IPS-20b (cell line): ENCODE measurements around the gene BLOC1S4.
"Not testable (repeated sequence)": the region's sequence is repeated elsewhere in the genome, so short reads cannot be mapped to it uniquely, and the experiment has no call there.

ENCODE experiments used
- H3K27ac ChIP-seq: one replicate; pipeline ENCODE4 v1.5.1; 2013; ENCODE audit warnings: low read length
- H3K27me3 ChIP-seq: 2 replicates; pipeline ENCODE4 v1.6.1; 2013; ENCODE audit warnings: mild to moderate bottlenecking, low read length, inconsistent platforms; ENCODE audit not compliant: insufficient read depth
- H3K36me3 ChIP-seq: 2 replicates; pipeline ENCODE4 v1.6.1; 2013; ENCODE audit warnings: low read depth, mild to moderate bottlenecking, inconsistent platforms, low read length, moderate library complexity; ENCODE audit not compliant: insufficient read depth
- H3K4me1 ChIP-seq: 2 replicates; pipeline ENCODE4 v1.6.1; 2013; ENCODE audit warnings: mild to moderate bottlenecking, control low read depth, inconsistent platforms, low read length, moderate library complexity; ENCODE audit not compliant: insufficient read depth
- H3K4me3 ChIP-seq: 2 replicates; pipeline ENCODE4 v1.5.1; 2013; ENCODE audit warnings: mild to moderate bottlenecking, low read length, inconsistent platforms
- H3K9ac ChIP-seq: 2 replicates; pipeline ENCODE4 v1.6.1; 2013; ENCODE audit warnings: low read depth, mild to moderate bottlenecking, inconsistent platforms, low read length, moderate library complexity
- H3K9me3 ChIP-seq: 2 replicates; pipeline ENCODE4 v1.6.1; 2013; ENCODE audit warnings: mild to moderate bottlenecking, low read depth, low read length, inconsistent platforms; ENCODE audit not compliant: insufficient read depth

BLOC1S4 gene

GRCh38 chr4:6723851-6724250, 7.9 kb downstream of the BLOC1S4 start:
- Histone ChIP-seq H3K27ac (no peak overlapping the region), H3K9ac (no peak overlapping the region), H3K27me3 (no peaks in the 10 kb centered on the region), H3K36me3 (no peaks in the 10 kb centered on the region), H3K9me3 (no peaks in the 10 kb centered on the region), H3K4me1 (peaks cover 4% of the 10 kb centered on the region; the same call in 1 of the 2 replicates), H3K4me3 (no peak overlapping the region)

- Histone ChIP-seq H3K4me1 (peaks cover 4% of the 10 kb centered on the region; the same call in 1 of the 2 replicates), H3K36me3 (no peaks in the 10 kb centered on the region), H3K4me3 (no peak overlapping the region), H3K9ac (no peak overlapping the region), H3K27me3 (no peaks in the 10 kb centered on the region), H3K27ac (no peak overlapping the region), H3K9me3 (no peaks in the 10 kb centered on the region)
These were observed 8.6 kb downstream of the BLOC1S4 start for GRCh38 chr4:6724421-6725111.

GRCh38 chr4:6725427-6725961, 9.5 kb downstream of the BLOC1S4 start:
- H3K9me3 ChIP-seq, H3K9ac ChIP-seq, H3K4me3 ChIP-seq, H3K4me1 ChIP-seq, H3K36me3 ChIP-seq, H3K27ac ChIP-seq, H3K27me3 ChIP-seq: not testable (repeated sequence)

GRCh38 chr4:6727081-6727942, 11.3 kb downstream of the BLOC1S4 start:
- H3K4me1 ChIP-seq, result peaks cover 6% of the 10 kb centered on the region; the same call in 1 of the 2 replicates
- H3K27ac ChIP-seq, result no peak overlapping the region
- no peak overlapping the region for H3K9ac ChIP-seq
- H3K9me3 ChIP-seq, result no peaks in the 10 kb centered on the region
- no peaks in the 10 kb centered on the region for H3K27me3 ChIP-seq
- no peak overlapping the region for H3K4me3 ChIP-seq
- H3K36me3 ChIP-seq, result no peaks in the 10 kb centered on the region

GRCh38 chr4:6727943-6728250, 11.9 kb downstream of the BLOC1S4 start:
- Histone ChIP-seq H3K9me3 (no peaks in the 10 kb centered on the region), H3K4me1 (peaks cover 6% of the 10 kb centered on the region; the same call in 1 of the 2 replicates), H3K27me3 (no peaks in the 10 kb centered on the region), H3K4me3 (no peak overlapping the region), H3K36me3 (no peaks in the 10 kb centered on the region), H3K27ac (no peak overlapping the region), H3K9ac (no peak overlapping the region)

- H3K36me3 ChIP-seq, result no peaks in the 10 kb centered on the region
- H3K27me3 ChIP-seq, result no peaks in the 10 kb centered on the region
- H3K4me3 ChIP-seq, result no peak overlapping the region
- H3K4me1 ChIP-seq, result peaks cover 6% of the 10 kb centered on the region; the same call in 1 of the 2 replicates
- H3K9me3 ChIP-seq, result no peaks in the 10 kb centered on the region
- H3K9ac ChIP-seq, result no peak overlapping the region
- H3K27ac ChIP-seq, result no peak overlapping the region
These were observed 12.5 kb downstream of the BLOC1S4 start for GRCh38 chr4:6728320-6729029.

- H3K36me3 ChIP-seq, result no peaks in the 10 kb centered on the region
- no peak overlapping the region for H3K27ac ChIP-seq
- H3K9me3 ChIP-seq, result no peaks in the 10 kb centered on the region
- no peak overlapping the region for H3K4me3 ChIP-seq
- no peak overlapping the region for H3K9ac ChIP-seq
- no peaks in the 10 kb centered on the region for H3K27me3 ChIP-seq
- H3K4me1 ChIP-seq, result peaks cover 6% of the 10 kb centered on the region; the same call in 1 of the 2 replicates
These were observed 14.8 kb downstream of the BLOC1S4 start for GRCh38 chr4:6730603-6731317.

- Histone ChIP-seq H3K27ac (no peak overlapping the region), H3K9ac (no peak overlapping the region), H3K4me3 (no peak overlapping the region), H3K36me3 (no peaks in the 10 kb centered on the region), H3K4me1 (peaks cover 6% of the 10 kb centered on the region; the same call in 1 of the 2 replicates), H3K27me3 (no peaks in the 10 kb centered on the region), H3K9me3 (no peaks in the 10 kb centered on the region)
These were observed 15.3 kb downstream of the BLOC1S4 start for GRCh38 chr4:6731318-6731675.

GRCh38 chr4:6731780-6732179, 15.8 kb downstream of the BLOC1S4 start:
- Histone ChIP-seq H3K4me3 (no peak overlapping the region), H3K4me1 (peaks cover 6% of the 10 kb centered on the region; the same call in 1 of the 2 replicates), H3K36me3 (no peaks in the 10 kb centered on the region), H3K27ac (no peak overlapping the region), H3K27me3 (no peaks in the 10 kb centered on the region), H3K9me3 (no peaks in the 10 kb centered on the region), H3K9ac (no peak overlapping the region)

GRCh38 chr4:6732441-6733357, 16.7 kb downstream of the BLOC1S4 start:
- Histone ChIP-seq H3K27me3 (no peaks in the 10 kb centered on the region), H3K4me3 (no peak overlapping the region), H3K4me1 (peaks cover 6% of the 10 kb centered on the region; the same call in 1 of the 2 replicates), H3K9me3 (no peaks in the 10 kb centered on the region), H3K36me3 (no peaks in the 10 kb centered on the region), H3K27ac (no peak overlapping the region), H3K9ac (no peak overlapping the region)
